IPS-18c (cell line): ENCODE results near the gene TCF12.

Source experiments
- H3K4me3 ChIP-seq: 2 replicates; pipeline ENCODE4 v1.7.0; 2013; ENCODE audit warnings: low read depth, mild to moderate bottlenecking, low read length, moderate library complexity; ENCODE audit not compliant: insufficient read depth
- H3K9me3 ChIP-seq: one replicate; pipeline ENCODE4 v1.6.1; 2013; ENCODE audit warnings: mild to moderate bottlenecking, low read length, moderate library complexity; ENCODE audit not compliant: control insufficient read depth, insufficient read depth

The TCF12 gene

DNA sequence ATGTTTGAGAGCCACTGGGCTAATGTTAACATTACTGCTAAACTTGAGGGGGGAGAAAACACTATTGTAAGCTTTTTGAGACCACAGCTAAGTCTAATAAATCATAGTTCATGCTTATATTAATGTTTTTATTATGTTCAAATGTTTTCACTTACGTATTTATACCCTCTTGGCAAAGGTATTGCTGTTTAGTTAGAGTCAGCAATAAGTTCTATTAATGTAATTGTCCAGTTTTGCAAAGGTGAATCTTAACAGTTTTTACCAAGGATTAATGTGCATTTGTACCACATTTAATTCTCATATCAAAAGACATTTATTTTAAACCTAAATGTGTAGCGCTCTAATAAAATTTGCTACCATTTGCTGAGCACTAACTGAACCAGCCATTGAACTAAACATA lies 251.2 kb downstream of the TCF12 start:
- Histone ChIP-seq H3K4me3 (no peak overlapping the region), H3K9me3 (no peaks in the 10 kb centered on the region)

DNA sequence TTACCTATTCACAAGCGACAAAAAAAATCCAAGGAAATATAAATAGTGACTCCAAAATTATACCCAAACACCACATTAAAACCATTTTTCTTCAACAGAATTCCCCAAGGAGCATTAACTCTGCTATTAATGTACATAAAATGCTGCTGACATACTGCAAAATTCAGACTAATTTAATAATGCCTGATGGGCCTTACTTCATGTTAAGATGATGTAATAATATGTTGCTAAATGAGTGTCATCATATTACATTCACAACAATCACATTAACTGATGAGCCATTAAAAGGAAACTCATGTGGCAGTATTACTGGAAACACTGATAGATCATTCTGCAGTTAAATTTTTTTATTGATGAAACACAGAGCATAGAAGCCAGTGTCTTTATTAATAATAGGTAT lies 253.0 kb downstream of the TCF12 start:
- Histone ChIP-seq H3K4me3 (no peak overlapping the region), H3K9me3 (no peaks in the 10 kb centered on the region)

DNA sequence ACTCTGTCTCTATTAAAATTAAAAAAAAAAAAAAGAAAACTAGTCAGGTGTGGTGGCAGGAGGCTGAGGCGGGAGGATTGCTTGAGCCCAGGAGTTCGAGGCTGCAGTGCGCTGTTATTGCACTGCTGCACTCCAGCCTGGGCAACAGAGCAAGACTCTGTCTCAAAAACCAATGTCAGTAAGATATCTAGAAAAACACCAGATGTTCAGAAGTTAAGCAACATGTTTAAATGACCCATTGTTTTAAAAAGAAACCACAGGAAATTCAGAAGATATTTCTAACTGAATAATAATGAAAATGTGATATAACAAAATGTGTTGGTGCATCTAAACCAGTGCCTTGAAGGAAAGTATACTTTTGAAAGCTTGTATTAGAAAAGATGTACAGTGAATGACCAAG lies 254.5 kb downstream of the TCF12 start:
- Histone ChIP-seq H3K4me3 (no peak overlapping the region), H3K9me3 (no peaks in the 10 kb centered on the region)

DNA sequence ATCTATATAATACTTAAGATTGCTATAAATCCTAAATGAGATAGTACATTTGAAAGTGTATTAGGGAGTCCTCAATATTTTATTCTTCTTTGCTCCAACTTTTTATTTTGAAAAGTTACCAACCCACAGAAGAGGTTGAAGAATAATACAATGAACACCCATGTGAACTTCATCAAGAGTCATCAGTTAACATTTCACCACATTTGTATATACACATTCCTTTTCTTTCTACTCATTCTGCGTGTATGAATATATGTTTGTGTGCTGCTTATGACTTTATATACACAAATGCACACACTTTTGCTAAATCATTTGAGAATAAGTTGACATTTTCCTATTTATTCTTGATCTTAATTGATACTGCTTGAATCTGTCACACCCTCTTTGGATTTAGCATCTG lies 264.6 kb downstream of the TCF12 start:
- Histone ChIP-seq H3K9me3 (no peaks in the 10 kb centered on the region), H3K4me3 (no peak overlapping the region)

DNA sequence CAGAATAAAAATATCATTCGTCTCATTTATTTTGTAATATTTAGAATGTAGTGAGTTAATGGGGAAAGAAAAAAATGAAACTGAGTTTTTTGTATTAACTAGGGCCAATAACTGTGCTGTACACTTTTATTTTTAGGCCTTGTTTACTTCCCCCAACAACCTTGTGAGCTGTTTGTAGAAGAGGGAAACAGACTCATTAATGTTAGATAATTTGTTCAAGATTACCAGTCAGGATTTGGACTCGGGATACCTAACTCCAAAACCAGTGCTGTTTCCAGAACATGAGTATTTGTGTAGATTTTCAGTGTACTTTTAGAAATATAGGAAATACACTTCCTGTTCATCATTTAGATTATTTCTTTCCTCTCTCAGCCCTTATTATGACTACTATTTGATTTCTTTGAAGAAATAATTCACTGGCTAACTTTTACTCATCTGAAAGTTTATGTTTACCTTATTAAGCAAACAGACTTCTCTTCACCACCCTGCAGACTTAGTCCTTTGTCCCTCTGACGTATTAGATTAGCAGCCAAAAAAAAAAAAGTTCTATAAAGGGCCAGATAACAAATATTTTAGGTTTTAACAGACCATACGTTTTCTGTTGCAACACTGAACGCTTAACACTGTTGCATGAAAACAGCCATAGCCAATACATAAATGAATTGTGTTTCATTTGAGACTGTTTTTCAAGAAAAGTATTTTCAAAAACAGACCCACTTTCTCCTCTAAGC lies 265.3 kb downstream of the TCF12 start:
- Histone ChIP-seq H3K9me3 (no peaks in the 10 kb centered on the region), H3K4me3 (no peak overlapping the region)

DNA sequence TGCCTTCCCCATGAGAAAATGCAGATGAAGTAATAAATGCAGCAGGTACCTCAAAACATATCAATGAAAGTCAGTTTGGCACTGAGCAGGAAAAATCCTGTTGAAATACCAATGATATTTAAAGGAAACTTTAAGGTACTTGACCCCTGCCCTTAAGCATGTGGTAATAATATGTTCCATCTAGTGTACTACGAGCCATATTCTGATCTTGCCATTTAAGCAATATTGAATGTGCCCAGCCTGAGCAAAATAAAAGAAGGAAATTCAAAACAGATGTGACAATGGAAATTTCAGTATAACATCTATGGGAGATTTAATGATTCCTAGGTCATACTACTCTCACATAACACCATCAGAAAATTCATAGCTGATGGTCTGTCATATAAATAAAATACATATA lies 266.1 kb downstream of the TCF12 start:
- Histone ChIP-seq H3K4me3 (no peak overlapping the region), H3K9me3 (no peaks in the 10 kb centered on the region)

DNA sequence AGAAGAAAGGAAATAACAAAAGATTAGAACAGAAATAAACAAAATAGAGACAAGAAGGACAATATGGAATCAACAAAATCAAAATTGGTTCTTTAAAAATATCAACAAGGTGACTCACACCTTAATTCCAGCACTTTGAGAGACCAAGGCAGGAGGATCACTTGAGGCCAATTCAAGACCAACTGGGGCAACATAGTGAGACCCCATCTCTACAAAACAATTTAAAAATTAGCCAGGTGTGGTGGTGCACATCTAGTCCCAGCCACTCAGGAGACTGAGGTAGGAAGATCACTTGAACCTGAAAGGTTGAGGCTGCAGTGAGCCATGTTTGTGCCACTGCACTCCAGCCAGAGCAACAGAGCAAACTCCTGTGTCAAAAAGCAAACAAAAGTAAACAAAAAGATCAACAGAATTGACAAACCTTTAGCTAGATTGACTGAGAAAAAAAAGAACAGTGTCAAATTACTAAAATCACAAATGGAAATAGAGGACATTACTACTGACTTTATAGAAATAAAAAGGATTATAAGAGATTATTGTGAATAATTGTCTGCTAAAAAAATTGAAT lies 267.1 kb downstream of the TCF12 start:
- Histone ChIP-seq H3K4me3 (no peak overlapping the region), H3K9me3 (no peaks in the 10 kb centered on the region)

DNA sequence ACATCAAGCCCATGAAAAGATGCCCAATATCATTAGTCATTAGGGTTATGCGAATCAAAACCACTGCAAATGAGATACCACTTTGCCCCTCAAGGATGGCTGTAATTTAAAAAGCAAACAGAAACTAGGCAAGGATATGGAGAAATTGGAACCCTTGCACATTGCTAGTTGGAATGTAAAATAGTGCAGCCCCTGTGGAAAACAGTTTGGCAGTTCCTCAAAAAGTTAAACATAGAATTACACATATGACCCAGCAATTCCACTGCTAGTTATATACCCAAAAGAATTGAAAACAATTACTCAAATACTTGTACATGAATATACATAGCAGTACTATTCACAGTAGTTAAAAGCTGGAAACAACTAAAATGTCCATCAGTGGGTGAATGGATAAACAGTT lies 271.0 kb downstream of the TCF12 start:
- H3K4me3 ChIP-seq, result no peak overlapping the region
- H3K9me3 ChIP-seq, result no peaks in the 10 kb centered on the region

DNA sequence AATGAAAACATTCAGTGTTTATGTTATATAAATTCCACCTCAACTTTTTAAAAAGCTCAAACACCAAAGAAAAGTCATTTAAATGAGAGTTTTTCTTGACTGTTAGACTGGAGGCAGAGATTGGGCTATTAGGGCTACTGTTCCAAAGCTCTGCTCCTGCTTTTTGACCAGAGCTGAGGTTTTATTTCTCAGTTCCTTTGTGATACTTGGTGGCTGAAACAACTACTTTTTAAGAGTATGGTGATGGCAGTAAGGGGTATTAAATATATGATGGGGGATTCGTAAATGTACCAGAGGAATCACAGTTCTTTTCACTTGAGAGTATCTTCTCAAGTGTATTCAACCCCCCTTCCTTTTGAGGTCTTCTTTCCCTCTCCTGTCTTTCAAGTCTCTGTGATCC lies 271.8 kb downstream of the TCF12 start:
- no peak overlapping the region for H3K4me3 ChIP-seq
- H3K9me3 ChIP-seq, result no peaks in the 10 kb centered on the region

DNA sequence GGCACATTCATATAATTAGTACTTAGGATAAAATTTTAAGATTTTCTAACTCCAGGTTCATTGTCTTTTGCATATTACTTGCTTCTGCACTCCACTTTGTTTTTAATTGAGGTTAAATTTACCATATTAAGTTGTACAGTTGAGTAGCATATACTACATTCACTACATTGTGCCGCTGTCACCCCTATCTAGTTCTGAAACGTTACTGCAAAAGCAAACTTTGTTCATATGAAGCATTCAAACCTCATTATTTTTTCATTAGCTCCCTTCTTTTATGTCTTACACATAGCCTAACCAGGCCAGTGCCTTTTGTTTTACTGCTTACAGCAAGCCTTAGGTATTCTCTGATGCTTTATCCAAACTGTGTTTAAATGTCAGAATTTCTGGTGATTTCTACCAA lies 274.7 kb downstream of the TCF12 start:
- Histone ChIP-seq H3K4me3 (no peak overlapping the region), H3K9me3 (no peaks in the 10 kb centered on the region)

DNA sequence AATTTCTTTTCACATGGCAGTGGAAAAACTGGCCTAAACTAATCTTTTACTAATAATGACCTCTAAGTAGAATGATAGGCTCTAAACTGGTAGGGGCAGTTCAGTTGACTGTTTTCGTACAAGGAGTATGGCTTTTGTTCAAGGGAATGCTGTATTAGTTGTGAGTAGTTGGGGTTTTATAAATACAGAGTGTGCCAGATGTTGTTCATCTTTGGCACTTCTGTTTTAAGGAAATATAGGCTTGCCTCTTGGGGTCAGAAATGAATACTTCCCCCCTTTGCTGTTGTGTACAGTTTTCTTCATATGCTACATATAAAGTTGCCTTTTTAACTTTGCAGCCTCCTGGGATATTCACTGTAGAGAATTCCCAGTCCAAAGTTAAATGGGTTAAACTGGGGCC lies 276.9 kb downstream of the TCF12 start:
- Histone ChIP-seq H3K4me3 (no peak overlapping the region), H3K9me3 (no peaks in the 10 kb centered on the region)

DNA sequence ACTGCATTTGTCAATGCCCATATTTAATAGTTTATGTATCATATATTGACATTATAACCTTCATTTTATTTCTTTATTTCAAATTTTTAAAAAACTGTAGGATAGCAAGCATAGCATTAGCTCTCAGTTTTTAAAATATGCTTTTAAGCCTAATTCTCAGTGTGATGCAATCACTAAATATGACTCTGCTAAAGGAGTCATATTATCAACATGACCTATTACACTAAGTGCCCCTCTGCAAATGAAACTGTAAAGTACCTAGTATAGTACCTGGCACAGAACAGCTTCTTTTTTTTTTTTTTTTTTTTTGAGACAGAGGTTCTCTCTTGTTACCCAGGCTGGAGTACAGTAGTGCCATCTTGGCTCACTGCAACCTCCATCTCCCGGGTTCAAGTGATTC lies 278.4 kb downstream of the TCF12 start:
- no peaks in the 10 kb centered on the region for H3K9me3 ChIP-seq
- no peak overlapping the region for H3K4me3 ChIP-seq

DNA sequence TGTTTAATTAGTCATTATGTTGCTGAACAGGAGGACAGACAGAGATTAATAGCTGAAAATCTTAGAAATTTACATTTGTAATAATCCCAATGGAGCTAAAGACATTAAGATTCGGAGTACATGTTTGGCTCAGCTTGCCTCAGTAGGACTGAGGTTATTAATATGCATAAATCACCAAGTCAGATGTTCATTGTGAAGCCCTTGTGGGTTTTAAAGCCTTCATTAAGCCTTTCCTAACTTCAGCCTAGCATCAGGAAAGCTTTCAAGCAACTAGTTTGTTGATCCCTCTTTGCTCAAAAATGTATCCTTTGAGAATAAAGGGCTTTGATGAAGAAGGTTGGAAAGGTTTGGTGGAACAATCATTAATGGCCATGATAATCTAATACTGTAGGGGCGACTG lies 279.7 kb downstream of the TCF12 start:
- H3K4me3 ChIP-seq, result no peak overlapping the region
- H3K9me3 ChIP-seq, result no peaks in the 10 kb centered on the region

DNA sequence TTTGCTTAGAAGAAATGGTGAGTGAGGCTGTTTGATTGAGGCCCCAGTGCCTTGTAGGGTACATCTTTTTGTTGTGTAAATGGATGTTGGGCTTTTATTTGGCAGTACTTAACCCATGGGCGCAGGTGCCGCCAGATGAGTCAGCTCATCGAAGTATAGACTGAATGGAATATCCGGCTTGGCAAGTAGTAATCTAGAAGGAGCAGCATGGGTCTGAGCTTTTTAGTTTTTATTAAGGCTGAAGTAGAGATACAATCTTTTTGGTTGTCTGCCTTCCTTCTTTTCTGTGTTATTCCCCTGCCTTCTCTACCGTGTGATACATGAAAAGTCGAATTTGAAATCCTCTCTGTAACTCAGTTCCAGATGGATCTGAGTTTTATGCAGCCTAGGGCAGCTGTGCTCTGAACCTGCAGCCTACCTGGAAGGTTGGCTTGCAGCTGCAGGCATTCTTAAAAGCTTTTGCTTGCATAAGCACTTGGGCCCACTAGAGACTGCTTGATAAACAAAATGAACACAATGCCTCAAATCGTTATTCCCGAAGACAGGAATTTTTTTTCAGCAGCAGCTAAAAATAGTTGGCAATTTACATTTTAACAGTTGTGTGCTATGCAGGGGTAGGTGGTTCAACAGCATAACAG lies 280.3 kb downstream of the TCF12 start:
- no peaks in the 10 kb centered on the region for H3K9me3 ChIP-seq
- no peak overlapping the region for H3K4me3 ChIP-seq

DNA sequence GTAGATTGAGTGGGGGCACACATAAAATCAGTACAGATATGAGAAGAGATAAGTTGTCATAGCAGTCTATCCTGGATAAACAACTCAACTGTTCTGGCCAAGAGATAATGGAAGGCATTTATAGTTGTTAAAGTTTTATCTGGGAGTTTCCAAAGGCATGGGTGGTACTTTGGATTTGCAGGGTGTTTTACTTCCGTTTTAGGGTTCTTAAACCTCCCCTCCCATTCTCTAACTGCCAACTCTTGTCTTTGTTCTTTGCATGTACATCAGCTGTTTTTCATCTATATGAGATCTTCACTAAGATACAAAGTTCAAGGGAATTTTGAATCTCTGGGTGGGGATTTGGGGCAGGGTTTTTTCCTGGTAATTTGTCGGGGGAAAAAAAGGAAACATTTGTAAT lies 283.1 kb downstream of the TCF12 start:
- H3K4me3 ChIP-seq, result no peak overlapping the region
- no peaks in the 10 kb centered on the region for H3K9me3 ChIP-seq

DNA sequence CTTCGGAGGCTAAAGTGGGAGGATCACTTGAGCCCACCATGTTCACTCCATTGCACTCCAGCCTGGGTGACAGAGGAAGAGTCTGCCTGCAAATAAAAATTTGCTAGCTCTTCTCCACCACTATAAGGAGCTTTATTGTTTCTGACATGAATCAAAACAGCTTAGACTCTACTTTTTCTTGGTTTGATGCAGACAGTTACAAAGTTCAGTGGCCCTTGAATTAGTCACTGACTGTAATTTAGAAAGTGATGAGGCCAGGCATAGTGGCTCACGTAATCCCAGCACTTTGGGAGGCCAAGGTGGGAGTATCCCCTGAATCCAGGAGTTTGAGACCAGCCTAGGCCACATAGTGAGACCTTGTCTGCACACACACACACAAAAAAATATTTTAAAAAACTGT lies 285.5 kb downstream of the TCF12 start:
- Histone ChIP-seq H3K9me3 (no peaks in the 10 kb centered on the region), H3K4me3 (no peak overlapping the region)

DNA sequence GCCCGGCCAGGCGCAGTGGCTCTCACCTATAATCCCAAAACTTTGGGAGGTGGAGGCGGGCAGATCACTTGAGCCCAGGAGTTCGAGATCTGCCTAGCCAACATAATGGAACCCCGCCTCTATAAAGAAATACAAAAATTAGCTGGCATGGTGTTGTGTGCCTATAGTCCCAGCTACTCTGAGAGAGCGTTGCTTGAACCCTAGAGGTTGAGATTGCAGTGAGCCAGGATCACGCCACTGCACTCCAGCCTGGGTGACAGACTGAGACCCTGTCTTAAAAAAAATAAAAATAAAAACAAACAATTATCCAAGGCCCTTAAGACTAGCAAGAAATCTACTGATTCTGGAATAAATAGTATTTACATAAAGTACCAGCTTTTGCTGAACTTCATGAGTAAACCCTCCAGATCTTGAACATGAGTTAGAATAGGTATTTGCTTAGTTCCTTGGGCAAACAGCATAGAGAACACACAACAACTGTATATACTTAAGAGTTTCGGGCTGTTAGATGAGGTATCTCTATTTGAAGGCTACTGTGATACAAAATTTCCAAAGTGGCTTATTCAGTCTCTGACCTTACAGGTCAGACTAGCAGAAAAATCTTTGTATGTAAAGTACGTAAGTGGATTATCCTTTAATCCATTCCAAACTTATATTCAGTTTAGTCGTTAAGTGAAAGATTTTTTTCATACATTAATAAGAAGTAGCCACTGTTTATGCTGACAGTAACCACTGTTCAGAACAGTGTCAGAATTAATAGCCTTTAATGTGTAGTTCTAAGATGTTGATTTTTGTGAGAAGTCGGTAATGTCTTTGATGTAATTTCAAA lies 286.8 kb downstream of the TCF12 start:
- Histone ChIP-seq H3K9me3 (no peaks in the 10 kb centered on the region), H3K4me3 (no peak overlapping the region)

DNA sequence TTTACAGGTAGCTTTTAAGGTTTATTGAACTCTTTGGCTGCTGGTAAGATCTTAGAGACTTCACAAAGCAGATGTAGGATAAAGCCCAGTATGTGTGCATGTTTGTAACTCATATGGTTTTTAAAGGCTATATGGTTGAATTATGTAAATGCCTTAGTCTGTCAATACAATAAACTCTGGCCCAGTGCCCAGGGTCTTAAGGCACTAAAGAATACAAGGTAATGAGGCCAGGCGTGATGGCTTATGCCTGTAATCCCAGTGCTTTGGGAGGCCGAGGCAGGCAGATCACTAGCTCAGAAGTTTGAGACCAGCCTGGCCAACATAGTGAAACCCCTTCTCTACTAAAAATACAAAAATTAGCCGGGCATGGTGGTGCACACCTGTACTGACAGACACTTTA lies 287.6 kb downstream of the TCF12 start:
- Histone ChIP-seq H3K9me3 (no peaks in the 10 kb centered on the region), H3K4me3 (no peak overlapping the region)
